Measurements from ENCODE around the gene PCDHGB4.
"Not testable (repeated sequence)": the region's sequence is repeated elsewhere in the genome, so short reads cannot be mapped to it uniquely, and the experiment has no call there.

DNA sequence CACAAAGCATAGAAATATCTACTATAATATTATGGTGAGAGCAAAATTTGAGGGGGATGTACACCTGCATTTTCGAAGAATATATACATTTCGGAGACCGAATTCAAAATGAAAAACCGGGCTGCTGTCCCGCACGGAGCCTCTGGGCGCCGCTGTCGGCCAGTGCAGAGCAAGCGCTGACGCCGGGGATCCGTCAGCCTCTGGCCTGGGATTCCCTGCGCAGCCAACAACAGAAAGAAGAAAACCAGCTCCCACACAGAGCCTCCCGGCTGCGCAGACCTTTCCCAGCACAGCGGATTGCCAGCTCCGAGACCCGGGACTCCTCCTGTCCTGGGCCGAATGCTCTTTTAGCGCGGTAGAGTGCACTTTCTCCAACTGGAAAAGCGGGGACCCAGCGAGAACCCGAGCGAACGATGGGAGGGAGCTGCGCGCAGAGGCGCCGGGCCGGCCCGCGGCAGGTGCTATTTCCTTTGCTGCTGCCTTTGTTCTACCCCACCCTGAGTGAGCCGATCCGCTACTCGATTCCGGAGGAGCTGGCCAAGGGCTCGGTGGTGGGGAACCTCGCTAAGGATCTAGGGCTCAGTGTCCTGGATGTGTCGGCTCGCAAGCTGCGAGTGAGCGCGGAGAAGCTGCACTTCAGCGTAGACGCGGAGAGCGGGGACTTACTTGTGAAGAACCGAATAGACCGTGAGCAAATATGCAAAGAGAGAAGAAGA is 20.4 kb downstream of the PCDHGB4 start, which contains the start of gene PCDHGB6:
- TF ChIP-seq, protein P1, sequence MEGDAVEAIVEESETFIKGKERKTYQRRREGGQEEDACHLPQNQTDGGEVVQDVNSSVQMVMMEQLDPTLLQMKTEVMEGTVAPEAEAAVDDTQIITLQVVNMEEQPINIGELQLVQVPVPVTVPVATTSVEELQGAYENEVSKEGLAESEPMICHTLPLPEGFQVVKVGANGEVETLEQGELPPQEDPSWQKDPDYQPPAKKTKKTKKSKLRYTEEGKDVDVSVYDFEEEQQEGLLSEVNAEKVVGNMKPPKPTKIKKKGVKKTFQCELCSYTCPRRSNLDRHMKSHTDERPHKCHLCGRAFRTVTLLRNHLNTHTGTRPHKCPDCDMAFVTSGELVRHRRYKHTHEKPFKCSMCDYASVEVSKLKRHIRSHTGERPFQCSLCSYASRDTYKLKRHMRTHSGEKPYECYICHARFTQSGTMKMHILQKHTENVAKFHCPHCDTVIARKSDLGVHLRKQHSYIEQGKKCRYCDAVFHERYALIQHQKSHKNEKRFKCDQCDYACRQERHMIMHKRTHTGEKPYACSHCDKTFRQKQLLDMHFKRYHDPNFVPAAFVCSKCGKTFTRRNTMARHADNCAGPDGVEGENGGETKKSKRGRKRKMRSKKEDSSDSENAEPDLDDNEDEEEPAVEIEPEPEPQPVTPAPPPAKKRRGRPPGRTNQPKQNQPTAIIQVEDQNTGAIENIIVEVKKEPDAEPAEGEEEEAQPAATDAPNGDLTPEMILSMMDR (IDR thresholded peaks at IDR 0.05), result peak; percentile 37 to 69 (median 57)
- not testable (repeated sequence) for TF ChIP-seq POLR2A (IDR thresholded peaks at IDR 0.05)

Data from heart left ventricle (tissue), 13 donors.